Measurements from ENCODE around the gene HDAC1. TPM values are rescaled to one million over a fixed set of nuclear protein-coding genes. Genes with fewer than 3 reads are reported as not detected.
A peak's percentile ranks its signal among the peaks of the same experiment; 100 is the strongest.

The HDAC1 gene
- total RNA-seq, 3 donors from 2014 or later = 143 to 208 (median 203) TPM

DNA sequence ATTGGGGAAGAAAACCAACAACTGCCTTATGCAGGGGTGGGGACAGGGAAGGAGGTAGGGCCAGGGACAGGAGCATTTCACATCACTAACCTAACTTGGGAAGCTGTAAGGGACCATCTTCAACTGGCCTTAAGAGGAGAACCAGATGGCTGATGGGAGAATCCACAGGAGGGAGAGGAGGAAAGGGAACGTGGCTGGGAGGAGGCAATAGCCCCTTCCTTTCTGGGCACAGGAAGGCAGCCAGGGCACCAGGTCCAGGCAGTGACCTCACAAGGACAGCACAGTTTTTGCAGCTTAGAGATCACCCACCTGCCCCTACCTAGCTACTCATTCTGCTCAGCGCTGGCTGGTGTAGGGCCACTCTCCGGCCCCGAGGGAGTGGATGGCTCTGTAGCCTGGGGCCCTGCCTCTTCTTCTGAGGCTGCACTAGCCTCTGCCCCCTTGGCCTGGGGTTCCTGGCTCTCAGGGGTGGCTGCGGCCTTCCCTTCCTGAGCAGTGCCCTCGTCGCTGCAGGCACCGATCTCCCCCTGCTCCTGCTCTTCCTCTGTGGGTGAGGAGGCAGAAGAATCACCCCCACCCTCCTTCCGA is 42.5 kb downstream of the HDAC1 start:
- H3K9me3 ChIP-seq = no peaks in the 10 kb centered on the region
- peaks cover 36% of the 10 kb centered on the region for H3K4me1 ChIP-seq (ENCODE audit: low read depth)
- H3K36me3 ChIP-seq (ENCODE audit: low read depth) = no peaks in the 10 kb centered on the region
- no peak for TF ChIP-seq CTCF (IDR thresholded peaks at IDR 0.05)
- DNase-seq (peak in 1 of 3 donors; percentile 52), ATAC-seq (peak; percentile 2)
- intact Hi-C loops (cut with DNase I, micrococcal nuclease) = no loop called here
- H3K4me3 ChIP-seq = no peak overlapping the region

- peak; percentile 63 to 78 (median 77) for DNase-seq
- intact Hi-C loops (cut with DNase I, micrococcal nuclease) = no loop called here
Measured at GRCh38 chr1:32334864-32335534, 43.1 kb downstream of the HDAC1 start.

GRCh38 chr1:32335535-32335789 is 43.6 kb downstream of the HDAC1 start:
- H3K9me3 ChIP-seq = no peaks in the 10 kb centered on the region
- DNase-seq (no peak), ATAC-seq (peak; percentile 2)
- intact Hi-C loops (cut with DNase I, micrococcal nuclease) = no loop called here
- no peaks in the 10 kb centered on the region for H3K36me3 ChIP-seq (ENCODE audit: low read depth)
- TF ChIP-seq CTCF (IDR thresholded peaks at IDR 0.05) = no peak
- peaks cover 36% of the 10 kb centered on the region for H3K4me1 ChIP-seq (ENCODE audit: low read depth)
- peak overlapping the region; percentile 48 for H3K4me3 ChIP-seq

More at GRCh38 chr1:32334864-32335534, 43.1 kb downstream of the HDAC1 start:
- TF ChIP-seq CTCF (IDR thresholded peaks at IDR 0.05) = peak; percentile 70
- Histone ChIP-seq H3K36me3 (ENCODE audit: low read depth) (no peaks in the 10 kb centered on the region), H3K9me3 (no peaks in the 10 kb centered on the region), H3K4me1 (ENCODE audit: low read depth) (peaks cover 36% of the 10 kb centered on the region), H3K4me3 (peak overlapping the region; percentile 48)
- peak; percentile 55 for ATAC-seq

DNA sequence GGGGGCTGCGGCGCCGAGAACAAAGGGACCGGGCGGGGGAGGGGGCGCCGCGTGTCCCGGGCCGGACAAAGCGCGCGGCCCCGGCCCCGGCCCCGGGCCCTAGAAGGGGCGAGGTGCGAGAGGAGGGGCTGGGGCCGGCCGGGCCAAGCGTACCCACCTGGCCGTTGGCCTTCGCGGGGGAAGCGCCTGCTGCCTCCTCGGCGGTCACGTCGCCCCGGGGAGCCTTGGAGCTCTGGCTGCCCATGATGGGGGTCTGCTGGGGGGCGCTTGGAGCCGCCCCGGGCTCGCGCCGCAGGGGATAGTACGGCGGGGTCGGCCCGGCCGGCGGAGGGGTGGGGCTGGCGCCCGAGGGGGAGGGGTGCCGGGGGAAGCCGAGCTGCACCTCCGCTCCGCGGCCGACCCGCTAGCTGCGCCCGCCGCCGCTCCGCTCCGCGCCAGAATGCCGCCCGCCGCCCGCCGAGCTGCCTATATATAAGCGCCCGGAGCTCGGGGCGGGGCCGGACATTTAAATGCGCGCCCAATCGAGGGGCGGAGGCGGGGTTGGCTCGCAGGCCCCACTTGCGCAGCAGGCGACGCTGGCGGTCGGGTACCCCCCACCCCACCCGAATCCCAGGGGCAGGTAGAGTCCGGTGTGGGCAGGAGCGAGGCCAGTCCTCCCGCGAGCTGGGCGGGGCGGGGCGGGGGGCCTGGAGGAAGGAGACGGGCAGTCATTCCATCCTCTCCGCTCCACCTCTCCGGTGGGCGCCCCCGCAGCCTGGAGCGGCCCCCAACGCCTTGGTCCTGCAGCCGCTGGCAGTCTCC is 44.1 kb downstream of the HDAC1 start, which contains the start of gene MARCKSL1:
Gene MARCKSL1 (minus strand): TSS at position 444 of the 801 bp plus-strand sequence. CDS start 200 bp downstream, at position 244.
- Histone ChIP-seq H3K4me1 (ENCODE audit: low read depth) (peaks cover 36% of the 10 kb centered on the region), H3K4me3 (peak within 1 kb of the TSS; percentile 48), H3K36me3 (ENCODE audit: low read depth) (no peaks in the 10 kb centered on the region), H3K9me3 (no peaks in the 10 kb centered on the region)
- TF ChIP-seq CTCF (IDR thresholded peaks at IDR 0.05) = no peak
- intact Hi-C loops (cut with DNase I, micrococcal nuclease) = no loop called here
- DNase-seq = peak; percentile 91 to 92 (median 91)
- ATAC-seq = peak; percentile 70

DNA sequence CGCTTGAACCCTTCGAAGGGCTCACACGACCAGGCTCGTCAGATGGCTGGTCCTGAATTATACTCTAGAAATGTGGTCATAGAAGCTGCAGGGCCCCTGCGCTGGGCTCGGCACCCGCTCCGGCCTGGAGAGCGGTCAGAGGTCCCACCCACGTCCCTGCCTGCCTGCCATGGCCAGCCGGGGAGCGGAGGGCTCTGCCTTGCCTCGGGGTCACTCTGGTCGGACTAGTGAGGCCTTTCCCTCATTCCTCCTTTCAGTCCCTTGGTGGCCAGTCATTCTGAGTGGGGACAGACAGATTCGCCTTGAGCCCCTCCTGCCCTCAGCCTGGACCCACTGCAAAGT is 44.7 kb downstream of the HDAC1 start:
- Histone ChIP-seq H3K36me3 (ENCODE audit: low read depth) (no peaks in the 10 kb centered on the region), H3K4me3 (no peak overlapping the region), H3K9me3 (no peaks in the 10 kb centered on the region), H3K4me1 (ENCODE audit: low read depth) (peaks cover 36% of the 10 kb centered on the region)
- TF ChIP-seq CTCF (IDR thresholded peaks at IDR 0.05) = no peak
- intact Hi-C loops (cut with DNase I, micrococcal nuclease) = no loop called here
- no peak for DNase-seq
- no peak for ATAC-seq
